Measurements from ENCODE around the gene TRIM29.

The TRIM29 gene

GRCh38 chr11:120097721-120098385 lies 40.1 kb downstream of the TRIM29 start:
- DNase-seq (ENCODE audit: low read depth, low spot score): no peak

- DNase-seq (ENCODE audit: low read depth, low spot score): no peak
Measured at GRCh38 chr11:120096369-120097191, 41.3 kb downstream of the TRIM29 start.

DNA sequence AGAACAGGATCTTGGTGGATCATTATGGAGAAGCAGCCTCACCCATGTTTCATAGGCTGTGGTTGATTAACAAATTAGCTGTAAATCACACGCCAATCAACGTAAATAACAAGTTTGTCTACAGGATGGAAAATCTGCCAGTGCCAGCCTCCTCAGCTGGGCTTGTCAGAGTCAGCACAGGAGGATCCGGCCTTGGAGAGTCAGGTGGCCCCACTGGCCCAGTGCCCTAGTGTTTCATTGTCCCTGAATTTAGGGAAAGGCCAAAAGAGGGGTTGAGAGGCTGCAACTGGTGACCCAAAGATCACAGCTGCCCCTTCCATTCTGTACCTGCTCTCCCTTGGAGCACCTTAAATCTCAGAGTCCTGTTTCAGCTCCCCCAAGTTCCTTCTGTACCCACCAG lies 42.4 kb downstream of the TRIM29 start:
- no peak for DNase-seq (ENCODE audit: low read depth, low spot score)

GRCh38 chr11:120091701-120092100 lies 46.2 kb downstream of the TRIM29 start:
- DNase-seq (ENCODE audit: low read depth, low spot score): no peak

GRCh38 chr11:120091121-120091520 lies 46.8 kb downstream of the TRIM29 start:
- DNase-seq (ENCODE audit: low read depth, low spot score): no peak

DNA sequence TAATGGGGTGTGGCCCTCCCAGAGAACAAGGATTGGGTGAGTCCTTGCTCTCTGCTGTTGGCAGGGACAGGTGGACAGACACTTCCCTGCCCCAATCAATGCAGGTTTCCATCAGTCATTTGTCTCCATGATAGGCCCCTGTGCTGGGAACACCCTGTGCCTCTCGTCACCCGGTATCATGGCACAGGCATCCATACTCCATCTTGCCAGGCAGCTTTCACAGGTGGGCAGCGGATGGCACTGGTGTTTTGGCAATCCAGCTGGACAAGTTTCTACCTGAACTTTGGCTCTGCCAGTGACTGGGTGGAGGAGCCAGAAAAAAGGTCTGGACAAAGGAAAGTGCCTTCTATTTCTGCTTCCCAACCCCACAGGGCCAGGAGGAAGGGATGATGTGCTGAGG lies 47.5 kb downstream of the TRIM29 start:
- DNase-seq (ENCODE audit: low read depth, low spot score): no peak

DNA sequence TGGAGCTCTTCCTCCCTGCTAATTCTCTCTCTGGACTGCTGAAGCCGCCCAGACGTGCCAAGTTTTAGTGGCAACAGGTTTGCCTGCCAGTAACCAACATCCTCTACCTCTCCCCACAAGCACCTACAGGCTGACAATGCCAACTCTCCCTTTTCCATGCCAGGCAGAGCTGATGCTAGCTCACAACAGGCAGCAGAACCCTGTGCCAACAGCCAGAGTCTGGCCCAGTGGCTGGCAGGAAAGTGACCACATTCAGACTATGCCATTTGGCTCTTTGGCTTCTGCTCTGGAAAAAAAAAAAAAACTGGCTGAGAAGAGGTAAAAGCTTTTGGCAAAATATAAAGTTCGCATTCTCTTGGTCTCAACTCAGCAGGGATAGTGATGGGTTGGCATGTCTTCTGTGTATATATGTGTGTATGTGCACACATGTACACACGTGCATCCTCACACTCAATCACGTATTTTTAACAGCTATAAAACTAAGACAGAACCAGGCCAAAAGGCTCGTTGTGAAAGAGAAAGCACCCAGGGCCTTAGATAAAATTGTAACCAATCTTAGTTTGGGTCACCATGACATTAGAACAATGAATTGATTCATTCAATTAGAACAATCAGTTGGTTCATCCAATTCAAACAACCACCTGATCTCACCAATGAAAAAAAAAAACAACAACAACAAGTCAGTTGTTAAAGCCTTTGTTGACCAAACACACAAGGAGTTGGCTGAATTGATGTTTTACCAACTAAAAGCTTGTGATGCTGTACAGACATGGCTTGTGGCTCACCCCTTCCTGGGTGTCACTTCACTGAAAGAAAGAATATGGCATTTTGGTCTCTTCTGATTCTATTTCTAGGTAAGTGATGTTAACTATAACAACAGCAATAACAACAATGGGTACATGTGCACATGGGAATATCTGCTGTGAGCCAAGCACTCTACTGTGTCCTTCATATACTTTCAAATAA lies 48.6 kb downstream of the TRIM29 start:
- DNase-seq (ENCODE audit: low read depth, low spot score): no peak

GRCh38 chr11:120088056-120088455 lies 49.9 kb downstream of the TRIM29 start:
- no peak for DNase-seq (ENCODE audit: low read depth, low spot score)

GRCh38 chr11:120086651-120087050 lies 51.3 kb downstream of the TRIM29 start:
- no peak for DNase-seq (ENCODE audit: low read depth, low spot score)

DNA sequence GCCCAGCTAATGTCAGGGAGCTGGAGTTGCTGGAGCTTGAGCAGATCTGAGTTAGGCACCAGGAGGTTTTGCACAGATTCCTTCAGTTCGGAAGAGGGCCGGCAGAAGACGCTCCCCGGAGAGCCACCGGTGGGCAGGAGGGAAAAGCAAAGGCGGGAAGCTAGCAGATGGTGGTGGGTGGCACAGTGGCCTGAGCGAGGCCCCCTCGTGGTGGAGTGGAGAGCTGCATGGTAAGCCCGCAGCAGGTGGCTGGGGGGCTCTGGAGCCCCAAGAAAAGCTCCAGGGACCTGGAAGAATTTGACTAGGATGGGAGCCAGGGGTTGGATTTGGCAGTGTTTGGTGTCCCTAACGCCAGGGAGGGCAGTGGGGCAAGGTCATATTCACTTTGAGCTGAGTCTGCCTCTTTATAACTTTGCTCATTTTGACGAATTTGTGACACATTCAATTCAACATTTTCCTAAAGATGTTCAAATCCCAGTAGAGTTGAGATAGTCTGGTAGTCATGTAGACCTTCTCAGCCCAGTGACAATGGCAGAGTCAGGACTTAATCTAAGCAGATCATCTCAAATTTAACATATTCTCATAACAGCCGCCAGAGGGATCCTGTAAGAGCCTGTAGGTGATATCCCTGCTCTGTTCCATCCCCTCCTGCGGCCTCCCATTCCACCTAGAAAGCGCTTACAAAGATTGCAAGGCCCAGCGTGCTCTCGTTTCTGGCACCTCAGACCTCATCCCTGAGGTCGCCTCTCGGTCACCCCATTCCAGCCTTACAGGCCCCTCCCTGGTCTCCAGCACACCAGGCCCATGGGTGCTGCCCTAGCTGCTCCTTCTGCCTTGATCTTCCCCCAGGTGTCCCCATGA lies 57.9 kb downstream of the TRIM29 start:
- no peak for DNase-seq (ENCODE audit: low read depth, low spot score)

DNA sequence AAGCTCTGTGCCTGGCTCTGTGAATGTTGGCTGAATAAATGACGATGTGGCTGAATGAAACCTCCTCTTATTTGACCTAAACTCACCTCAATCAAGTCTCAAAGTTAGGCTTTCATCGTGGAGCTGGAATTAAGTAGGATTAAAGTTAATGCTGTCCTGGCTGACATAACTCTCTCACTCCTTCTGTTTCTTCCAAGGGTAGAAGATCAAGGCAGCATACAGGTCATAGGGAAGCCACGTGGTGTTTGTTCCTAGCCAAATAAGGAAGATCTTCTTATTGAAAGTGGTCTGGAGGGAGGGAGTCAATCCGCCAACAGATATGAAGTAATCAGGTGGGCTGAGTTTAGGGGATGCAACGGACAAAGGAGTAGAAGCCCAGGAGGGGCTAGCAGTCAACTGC lies 59.5 kb downstream of the TRIM29 start:
- no peak for DNase-seq (ENCODE audit: low read depth, low spot score)

DNA sequence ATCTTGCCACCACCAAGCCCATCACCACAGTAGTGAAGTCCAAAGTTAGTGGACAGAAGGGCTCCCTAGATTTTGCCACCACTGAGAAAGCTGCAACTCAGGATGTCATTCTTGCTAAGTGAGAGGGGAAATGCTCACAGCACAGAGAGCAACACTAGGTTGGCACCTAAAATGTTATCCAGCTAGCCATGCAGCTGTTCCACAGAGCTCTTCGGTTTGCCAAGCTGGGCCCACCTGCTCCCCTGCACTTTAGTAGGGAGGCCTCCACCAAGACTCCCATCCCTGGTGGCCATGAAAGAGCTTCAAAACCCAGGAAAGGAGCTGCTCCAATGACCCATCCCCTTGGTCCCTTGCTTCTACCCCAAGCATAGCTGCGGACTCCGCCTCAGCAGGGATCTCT lies 63.8 kb downstream of the TRIM29 start:
- no peak for DNase-seq (ENCODE audit: low read depth, low spot score)

DNA sequence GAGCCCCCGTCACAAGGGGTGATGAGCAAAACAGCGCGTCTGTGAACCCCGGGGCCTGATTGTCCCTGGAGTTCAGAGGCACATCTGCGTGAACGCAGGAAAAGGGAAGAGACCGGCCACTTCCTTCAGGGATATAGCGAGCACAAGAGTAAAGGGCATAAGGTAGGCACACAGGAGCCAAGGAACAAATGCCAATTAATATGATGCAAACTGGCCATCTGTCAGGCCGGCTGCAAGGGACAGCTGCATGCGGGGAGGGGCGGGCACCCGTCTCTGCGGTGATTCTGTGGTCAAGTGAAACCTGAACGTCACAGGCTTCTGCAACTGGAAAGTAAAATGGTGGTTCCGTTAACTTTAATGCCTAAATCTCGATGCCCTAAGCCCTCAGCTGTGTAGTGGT lies 64.7 kb downstream of the TRIM29 start:
- no peak for DNase-seq (ENCODE audit: low read depth, low spot score)

GRCh38 chr11:120068114-120068573 lies 69.8 kb downstream of the TRIM29 start:
- DNase-seq (ENCODE audit: low read depth, low spot score): no peak

DNA sequence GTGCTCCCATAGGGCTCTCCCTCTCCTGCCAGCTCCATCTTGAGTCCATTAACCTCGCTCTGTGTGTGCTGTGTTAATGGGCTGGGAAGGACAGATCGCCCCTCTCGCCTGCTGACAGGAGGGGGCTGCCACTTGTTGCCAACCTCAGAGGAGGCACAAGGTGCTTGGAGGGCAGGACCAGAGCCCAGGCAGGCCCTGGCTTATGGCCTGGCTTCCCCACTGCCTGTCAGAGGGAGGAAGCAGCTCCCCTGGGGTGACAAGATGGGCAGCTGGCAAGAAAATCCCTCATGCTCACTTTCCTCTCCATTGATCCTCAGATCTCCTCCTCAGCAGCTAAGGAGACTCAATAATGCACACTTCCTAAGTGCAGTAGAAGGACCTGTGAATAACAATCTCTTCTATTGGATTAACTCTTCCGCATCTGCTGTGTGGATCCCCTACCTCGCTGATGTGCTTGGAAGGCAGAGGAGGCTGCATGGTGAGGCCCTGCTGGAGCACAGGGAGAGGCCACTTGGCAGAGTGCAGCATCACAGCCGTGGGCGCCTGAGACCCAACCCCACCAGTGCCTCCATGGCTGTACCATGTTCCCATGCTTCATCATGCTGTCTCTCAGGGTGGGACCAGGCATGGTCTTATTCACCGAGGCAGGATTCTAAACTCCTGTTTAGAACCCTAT lies 70.3 kb downstream of the TRIM29 start:
- DNase-seq (ENCODE audit: low read depth, low spot score): no peak

- no peak for DNase-seq (ENCODE audit: low read depth, low spot score)
Measured at GRCh38 chr11:120066738-120067437, 71.0 kb downstream of the TRIM29 start.

GRCh38 chr11:120065876-120066275 lies 72.0 kb downstream of the TRIM29 start:
- DNase-seq (ENCODE audit: low read depth, low spot score): no peak

DNA sequence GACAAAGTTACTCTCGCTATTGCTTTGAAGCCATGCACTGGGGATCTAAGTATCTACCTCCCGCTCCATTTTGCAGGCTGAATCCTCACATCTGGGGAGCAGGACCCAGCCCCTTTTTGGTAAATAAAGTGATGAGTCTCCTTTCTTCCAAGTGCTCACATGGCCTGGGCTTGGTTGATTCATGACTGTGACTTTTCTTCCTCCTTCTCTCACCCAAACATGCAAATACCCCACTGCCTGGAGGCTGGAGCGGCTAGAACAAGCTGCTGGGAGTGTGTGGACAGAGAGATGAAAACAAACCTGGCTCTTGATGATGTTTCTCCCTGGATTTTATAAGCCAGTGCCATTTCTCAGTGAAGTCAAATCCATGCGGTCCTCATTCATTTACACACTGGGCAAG lies 72.7 kb downstream of the TRIM29 start:
- no peak for DNase-seq (ENCODE audit: low read depth, low spot score)

GRCh38 chr11:120064341-120064740 lies 73.6 kb downstream of the TRIM29 start:
- no peak for DNase-seq (ENCODE audit: low read depth, low spot score)

Measured in iPS DF 19.7 (cell line).